ENCODE measurements around the gene OPRPN.

The OPRPN gene

DNA sequence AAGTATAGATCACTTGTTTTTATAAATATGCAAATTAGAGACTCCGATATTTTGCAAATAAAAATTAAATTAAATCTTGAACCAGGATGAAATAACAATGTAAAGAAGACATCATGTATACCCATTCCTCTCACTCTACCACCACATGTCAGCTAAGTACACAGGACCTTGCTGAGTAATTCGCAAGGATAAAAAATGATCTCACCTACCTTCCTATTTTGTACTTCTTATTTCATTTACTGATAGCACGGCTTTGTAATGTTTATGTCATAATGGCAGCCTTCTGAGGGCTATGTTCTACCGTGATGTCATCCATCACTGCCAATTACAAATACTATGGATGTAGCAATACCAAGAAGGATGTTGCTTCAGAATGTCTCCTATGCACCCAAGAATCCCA is 25.8 kb upstream of the OPRPN start:
- Histone ChIP-seq H3K36me3 (ENCODE audit: insufficient read depth, low read length) (no peaks in the 10 kb centered on the region), H3K4me3 (ENCODE audit: low read depth in 1 of 2, low read length in 2 of 2) (no peak overlapping the region), H3K9ac (ENCODE audit: low read depth, low read length) (no peak overlapping the region), H4K20me1 (ENCODE audit: insufficient read depth, low read length) (no peaks in the 10 kb centered on the region), H3K79me2 (ENCODE audit: insufficient read depth, low read length) (no peaks in the 10 kb centered on the region), H3K27me3 (ENCODE audit: insufficient read depth, low read length, poor library complexity) (no peaks in the 10 kb centered on the region), H3K4me1 (ENCODE audit: insufficient read depth, low read length) (no peaks in the 10 kb centered on the region), H3K27ac (ENCODE audit: low read length) (no peak overlapping the region), H2AFZ (ENCODE audit: low read depth, low read length) (no peak overlapping the region), H3K4me2 (ENCODE audit: insufficient read depth, low read length) (no peak overlapping the region), H3K9me3 (ENCODE audit: insufficient read depth, low read length, severe bottlenecking) (no peaks in the 10 kb centered on the region)
- DNase-seq: no peak
- ATAC-seq (ENCODE audit: insufficient read depth, low read depth): no peak
- TF ChIP-seq CTCF (IDR thresholded peaks at IDR 0.05; ENCODE audit: borderline replicate concordance, extremely low read depth, low read length, poor library complexity, severe bottlenecking) (no peak), EZH2 (IDR thresholded peaks at IDR 0.05; ENCODE audit: borderline replicate concordance, low read depth, low read length, severe bottlenecking) (no peak)

DNA sequence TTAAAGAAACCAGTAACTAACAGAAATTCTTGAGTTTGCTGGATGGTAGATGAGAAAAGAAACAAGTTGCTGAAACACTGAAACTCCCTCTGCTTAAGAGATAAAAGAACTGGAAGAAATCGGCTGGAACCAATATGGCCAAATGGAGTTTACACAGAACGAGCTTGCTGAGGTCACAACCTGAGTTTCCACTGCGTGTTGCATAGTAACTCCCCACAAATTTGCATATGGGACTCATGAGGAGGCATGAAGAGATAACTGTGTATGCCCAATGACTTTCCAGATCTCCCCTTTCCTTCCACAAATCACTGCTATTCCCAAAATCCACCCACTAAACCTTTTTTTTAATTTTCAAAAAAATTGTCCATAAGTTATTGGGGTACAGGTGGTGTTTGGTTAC is 25.0 kb upstream of the OPRPN start:
- ATAC-seq (ENCODE audit: insufficient read depth, low read depth): no peak
- TF ChIP-seq CTCF (IDR thresholded peaks at IDR 0.05; ENCODE audit: borderline replicate concordance, extremely low read depth, low read length, poor library complexity, severe bottlenecking) (no peak), EZH2 (IDR thresholded peaks at IDR 0.05; ENCODE audit: borderline replicate concordance, low read depth, low read length, severe bottlenecking) (no peak)
- Histone ChIP-seq H3K27me3 (ENCODE audit: insufficient read depth, low read length, poor library complexity) (no peaks in the 10 kb centered on the region), H2AFZ (ENCODE audit: low read depth, low read length) (no peak overlapping the region), H3K4me3 (ENCODE audit: low read depth in 1 of 2, low read length in 2 of 2) (no peak overlapping the region), H3K4me2 (ENCODE audit: insufficient read depth, low read length) (no peak overlapping the region), H3K4me1 (ENCODE audit: insufficient read depth, low read length) (no peaks in the 10 kb centered on the region), H3K9ac (ENCODE audit: low read depth, low read length) (no peak overlapping the region), H3K79me2 (ENCODE audit: insufficient read depth, low read length) (no peaks in the 10 kb centered on the region), H3K36me3 (ENCODE audit: insufficient read depth, low read length) (no peaks in the 10 kb centered on the region), H3K9me3 (ENCODE audit: insufficient read depth, low read length, severe bottlenecking) (no peaks in the 10 kb centered on the region), H4K20me1 (ENCODE audit: insufficient read depth, low read length) (no peaks in the 10 kb centered on the region), H3K27ac (ENCODE audit: low read length) (no peak overlapping the region)
- DNase-seq: no peak

DNA sequence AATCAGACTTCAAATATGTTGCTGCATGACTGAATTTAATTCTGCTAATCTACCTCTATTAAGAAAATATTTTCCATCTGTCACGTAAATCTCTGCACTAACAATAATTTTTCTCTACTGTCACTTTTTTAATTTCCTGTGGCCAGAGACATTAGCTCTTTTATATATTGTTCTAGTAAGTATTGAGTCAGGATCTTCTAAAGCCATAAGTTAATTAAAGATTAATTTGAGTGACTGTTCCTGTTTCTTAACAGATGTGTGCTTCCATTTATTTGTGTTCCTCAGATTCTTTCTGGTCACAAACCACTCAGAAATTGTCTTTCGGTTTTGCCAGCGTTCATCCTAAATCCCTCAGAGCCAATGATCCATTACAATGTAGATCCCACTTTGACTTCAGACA is 17.2 kb upstream of the OPRPN start:
- DNase-seq (no peak), ATAC-seq (ENCODE audit: insufficient read depth, low read depth) (no peak)
- Histone ChIP-seq H3K27me3 (ENCODE audit: insufficient read depth, low read length, poor library complexity) (no peaks in the 10 kb centered on the region), H3K36me3 (ENCODE audit: insufficient read depth, low read length) (no peaks in the 10 kb centered on the region), H3K4me1 (ENCODE audit: insufficient read depth, low read length) (no peaks in the 10 kb centered on the region), H3K9me3 (ENCODE audit: insufficient read depth, low read length, severe bottlenecking) (no peaks in the 10 kb centered on the region), H3K4me2 (ENCODE audit: insufficient read depth, low read length) (no peak overlapping the region), H3K27ac (ENCODE audit: low read length) (no peak overlapping the region), H3K4me3 (ENCODE audit: low read depth in 1 of 2, low read length in 2 of 2) (no peak overlapping the region), H4K20me1 (ENCODE audit: insufficient read depth, low read length) (no peaks in the 10 kb centered on the region), H2AFZ (ENCODE audit: low read depth, low read length) (no peak overlapping the region), H3K9ac (ENCODE audit: low read depth, low read length) (no peak overlapping the region), H3K79me2 (ENCODE audit: insufficient read depth, low read length) (no peaks in the 10 kb centered on the region)
- TF ChIP-seq CTCF (IDR thresholded peaks at IDR 0.05; ENCODE audit: borderline replicate concordance, extremely low read depth, low read length, poor library complexity, severe bottlenecking) (no peak), EZH2 (IDR thresholded peaks at IDR 0.05; ENCODE audit: borderline replicate concordance, low read depth, low read length, severe bottlenecking) (no peak)

DNA sequence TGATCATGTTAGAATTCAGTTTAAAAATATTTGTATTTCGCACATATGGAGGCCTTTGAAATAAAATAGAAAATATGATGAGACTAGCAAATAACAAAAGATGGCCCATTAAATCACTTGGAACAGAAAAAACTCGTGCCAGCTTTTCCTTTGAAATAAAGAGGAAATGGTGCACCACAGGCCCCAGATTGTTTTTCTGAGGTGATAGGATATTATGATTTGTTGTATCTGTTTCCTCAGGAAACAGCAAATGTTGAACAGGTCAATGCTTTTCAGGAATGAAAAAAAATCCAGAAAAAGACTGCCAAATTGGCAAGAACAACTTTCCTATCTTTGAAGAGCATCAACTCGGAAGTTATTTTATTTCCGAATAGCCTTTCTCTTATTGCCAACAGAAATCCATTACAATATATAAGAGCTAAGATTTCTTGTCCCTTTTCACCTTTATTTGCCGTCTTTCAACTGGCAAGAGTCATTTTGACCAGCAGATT is 15.0 kb upstream of the OPRPN start, which contains the start of gene SMR3B:
Gene SMR3B, plus strand, starts transcription at position 441 of the 491 bp plus-strand sequence. CDS start 1,380 bp downstream, outside the sequence.
- no peaks in the 10 kb centered on the region for H3K4me1 ChIP-seq (ENCODE audit: insufficient read depth, low read length)
- H3K9ac ChIP-seq (ENCODE audit: low read depth, low read length): no peak within 1 kb of the TSS
- DNase-seq: no peak
- H3K27me3 ChIP-seq (ENCODE audit: insufficient read depth, low read length, poor library complexity): no peaks in the 10 kb centered on the region
- H3K27ac ChIP-seq (ENCODE audit: low read length): no peak within 1 kb of the TSS
- no peak within 1 kb of the TSS for H3K4me3 ChIP-seq (ENCODE audit: low read depth in 1 of 2, low read length in 2 of 2)
- no peaks in the 10 kb centered on the region for H3K79me2 ChIP-seq (ENCODE audit: insufficient read depth, low read length)
- ATAC-seq (ENCODE audit: insufficient read depth, low read depth): no peak
- no peaks in the 10 kb centered on the region for H3K9me3 ChIP-seq (ENCODE audit: insufficient read depth, low read length, severe bottlenecking)
- H2AFZ ChIP-seq (ENCODE audit: low read depth, low read length): no peak within 1 kb of the TSS
- H3K4me2 ChIP-seq (ENCODE audit: insufficient read depth, low read length): no peak within 1 kb of the TSS
- no peaks in the 10 kb centered on the region for H3K36me3 ChIP-seq (ENCODE audit: insufficient read depth, low read length)
- H4K20me1 ChIP-seq (ENCODE audit: insufficient read depth, low read length): no peaks in the 10 kb centered on the region
- TF ChIP-seq CTCF (IDR thresholded peaks at IDR 0.05; ENCODE audit: borderline replicate concordance, extremely low read depth, low read length, poor library complexity, severe bottlenecking): no peak
- TF ChIP-seq EZH2 (IDR thresholded peaks at IDR 0.05; ENCODE audit: borderline replicate concordance, low read depth, low read length, severe bottlenecking): no peak

Data from DND-41 (cell line).